AG08396 (cell line): Measurements from ENCODE around the gene USO1.
"Not testable (repeated sequence)": the region's sequence is repeated elsewhere in the genome, so short reads cannot be mapped to it uniquely, and the experiment has no call there.

Experiments
- DNase-seq: peaks from one replicate; pipeline ENCODE4 v3.0.0; 2012; ENCODE audit warnings: low spot score, mixed read lengths

The USO1 gene

GRCh38 chr4:75771607-75772006 lies 47.2 kb downstream of the USO1 start:
- no peak for DNase-seq

DNA sequence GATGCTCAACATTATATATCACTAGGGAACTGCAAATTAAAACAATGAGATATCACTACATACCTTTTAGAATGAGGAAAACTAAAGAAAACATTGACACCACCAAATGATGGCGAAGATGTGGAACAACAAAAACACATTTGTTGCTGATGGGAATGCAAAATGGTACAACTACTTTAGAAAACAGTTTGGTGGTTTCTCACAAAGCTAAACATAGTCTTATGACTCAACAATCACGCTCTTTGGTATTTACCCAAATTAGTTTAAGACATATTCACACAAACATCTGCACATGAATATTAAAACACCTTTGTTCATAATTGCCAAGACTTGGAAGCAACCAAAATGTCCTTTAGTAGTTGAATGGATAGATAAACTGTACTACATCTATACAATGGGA lies 53.2 kb downstream of the USO1 start:
- no peak for DNase-seq

- DNase-seq = no peak
Measured at GRCh38 chr4:75779105-75779757, 54.9 kb downstream of the USO1 start.

GRCh38 chr4:75781305-75781704 lies 56.9 kb downstream of the USO1 start:
- DNase-seq = no peak

DNA sequence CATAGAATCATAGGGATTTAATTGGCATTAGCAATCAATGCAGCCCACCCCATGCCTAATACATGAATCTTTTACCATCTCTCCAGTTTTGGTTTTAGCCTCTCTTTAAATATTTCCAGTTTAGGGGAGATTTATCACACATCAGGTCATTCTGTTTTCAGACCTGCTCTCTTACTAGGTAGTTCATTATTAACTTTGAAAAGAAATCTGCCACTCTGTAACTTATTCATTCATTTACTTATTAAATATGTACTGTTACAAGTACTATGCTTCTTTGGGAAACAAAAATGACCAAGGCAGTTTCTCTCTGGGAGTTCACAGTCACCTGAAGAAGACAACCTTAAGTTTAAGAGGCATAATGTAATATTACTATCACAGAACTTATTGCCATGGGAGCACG lies 62.1 kb downstream of the USO1 start:
- DNase-seq = no peak

GRCh38 chr4:75786938-75787337 lies 62.6 kb downstream of the USO1 start:
- no peak for DNase-seq

DNA sequence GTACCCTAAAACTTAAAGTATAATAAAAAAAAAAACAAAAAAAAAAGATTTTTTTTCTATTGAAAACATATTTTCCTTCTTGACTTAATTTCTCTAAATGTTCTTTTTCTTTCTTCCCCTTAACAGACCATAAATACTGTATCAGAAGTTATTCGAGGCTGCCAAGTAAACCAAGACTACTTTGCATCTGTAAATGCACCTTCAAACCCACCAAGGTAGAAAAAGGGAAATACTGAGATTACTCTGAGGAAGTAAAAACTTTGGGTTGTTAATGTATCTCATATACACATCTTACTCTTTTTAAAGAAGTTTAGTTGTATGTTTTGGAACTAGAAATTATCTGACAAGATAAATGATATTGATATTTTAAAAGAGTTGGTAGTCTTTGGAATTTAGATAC lies 65.6 kb downstream of the USO1 start:
- no peak for DNase-seq

DNA sequence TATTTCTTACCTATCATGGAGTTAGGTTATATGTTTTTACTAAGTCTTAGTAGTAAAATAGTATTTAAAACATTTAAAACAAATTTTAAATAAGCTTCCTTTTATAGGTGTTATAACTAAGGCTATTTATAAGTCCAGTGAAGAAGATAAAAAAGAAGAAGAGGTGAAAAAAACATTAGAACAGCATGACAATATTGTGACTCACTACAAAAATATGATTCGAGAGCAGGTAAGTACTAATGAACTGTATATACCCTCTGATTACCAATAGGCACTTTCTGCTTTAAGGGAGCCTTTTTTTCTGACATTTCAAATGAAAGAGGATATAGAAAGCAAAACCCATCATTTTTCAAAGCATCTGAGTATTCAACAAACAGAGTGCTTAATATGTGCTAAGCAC lies 76.6 kb downstream of the USO1 start:
- DNase-seq = no peak

GRCh38 chr4:75806035-75806434 lies 81.7 kb downstream of the USO1 start:
- DNase-seq = not testable (repeated sequence)

DNA sequence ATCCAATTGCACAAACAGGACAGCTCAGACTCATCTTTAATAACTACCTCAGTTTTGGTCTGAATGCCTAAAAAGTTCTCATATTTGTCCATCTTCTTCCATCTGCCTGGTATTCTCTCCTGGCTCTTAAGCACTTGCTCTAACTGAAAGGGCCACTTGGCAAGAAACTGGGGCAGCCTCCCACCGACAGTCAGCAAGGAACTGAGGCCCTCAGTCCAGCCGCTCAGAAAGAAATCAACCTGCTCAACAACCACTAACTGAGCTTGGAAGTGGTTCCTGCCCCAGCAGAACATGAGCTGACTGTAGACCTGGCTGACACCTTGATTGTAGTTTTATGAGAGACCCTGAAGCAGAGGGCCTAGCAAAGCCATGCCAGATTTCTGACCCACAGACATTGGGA lies 93.5 kb downstream of the USO1 start:
- no peak for DNase-seq

DNA sequence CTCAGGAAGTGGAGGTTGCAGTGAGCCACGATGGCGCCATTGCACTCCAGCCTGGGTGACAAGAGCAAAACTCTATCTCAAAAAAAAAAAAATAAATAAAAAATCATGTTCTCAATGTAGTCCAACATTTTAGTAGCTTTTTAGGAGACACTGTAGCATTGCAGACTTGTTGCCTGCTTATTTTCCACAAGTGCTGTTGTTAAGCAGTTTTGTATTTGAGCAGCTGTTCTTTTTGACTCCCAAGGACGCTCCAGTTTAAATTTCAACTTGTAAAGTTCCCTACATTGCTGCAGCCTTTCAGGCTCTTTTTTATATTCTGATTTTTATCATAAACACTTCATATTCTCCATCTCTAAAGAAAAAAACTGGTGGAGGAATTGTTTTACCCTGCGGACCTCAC lies 94.7 kb downstream of the USO1 start:
- no peak for DNase-seq

DNA sequence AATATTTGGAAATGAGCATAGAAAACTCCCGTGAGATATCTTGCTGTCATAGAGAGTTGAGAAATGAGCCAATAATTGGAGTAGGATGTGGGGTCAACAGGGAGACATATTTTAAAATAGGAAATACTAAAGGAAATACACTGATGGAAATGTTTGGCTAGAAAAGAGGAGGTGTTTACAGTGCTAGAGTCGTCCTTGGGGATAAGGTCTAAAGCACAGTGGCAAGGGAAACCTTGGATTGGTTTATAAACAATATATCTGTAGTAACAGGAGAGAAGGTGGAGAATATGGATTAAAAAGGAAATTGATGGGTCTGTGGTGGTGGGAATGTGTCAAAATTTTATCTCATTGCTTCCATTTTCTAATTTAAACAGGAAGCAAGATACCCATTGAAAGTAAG lies 95.8 kb downstream of the USO1 start:
- DNase-seq = no peak

- no peak for DNase-seq
Measured at GRCh38 chr4:75820676-75821075, 96.3 kb downstream of the USO1 start.

DNA sequence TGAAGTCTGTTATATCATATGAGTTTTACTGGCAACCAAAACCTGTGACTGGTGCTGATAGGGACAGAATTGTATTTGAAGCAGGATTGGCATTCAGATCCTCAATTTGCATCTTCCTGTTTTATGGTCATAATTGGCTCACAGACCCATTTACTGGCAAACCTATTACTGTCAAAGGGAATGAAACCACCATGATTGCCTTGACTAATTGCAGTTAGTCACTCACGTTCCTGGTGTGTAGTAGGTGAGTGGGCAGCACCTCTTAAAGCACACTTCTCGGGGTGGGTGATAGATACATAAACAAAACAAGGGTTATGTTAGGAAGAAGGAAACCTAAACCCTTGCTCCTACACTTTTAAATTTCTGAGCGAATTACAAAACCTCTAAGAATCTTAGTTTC lies 96.8 kb downstream of the USO1 start:
- no peak for DNase-seq

GRCh38 chr4:75821966-75822365 lies 97.6 kb downstream of the USO1 start:
- peak; percentile 10 for DNase-seq

DNA sequence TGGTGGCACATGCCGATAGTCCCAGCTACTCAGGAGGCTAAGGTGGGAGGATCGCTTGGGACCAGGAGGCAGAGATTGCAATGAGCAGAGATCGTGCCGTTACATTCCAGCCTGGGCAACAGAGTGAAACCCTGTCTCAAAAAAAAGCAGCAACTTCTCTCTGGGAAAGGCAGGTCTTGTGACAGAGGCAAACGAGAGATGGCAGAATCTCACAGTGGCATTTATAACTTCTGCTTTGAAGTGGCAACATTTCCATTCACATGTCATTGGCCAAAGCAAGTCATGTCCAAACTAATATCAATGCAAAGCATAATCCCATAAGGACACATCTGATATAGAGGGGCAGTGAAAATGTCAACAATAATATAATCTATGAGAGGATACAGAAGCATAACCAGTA lies 98.0 kb downstream of the USO1 start:
- no peak for DNase-seq

- DNase-seq = no peak
Measured at GRCh38 chr4:75823812-75824211, 99.4 kb downstream of the USO1 start.

GRCh38 chr4:75830906-75831305 lies 106.5 kb downstream of the USO1 start:
- no peak for DNase-seq

DNA sequence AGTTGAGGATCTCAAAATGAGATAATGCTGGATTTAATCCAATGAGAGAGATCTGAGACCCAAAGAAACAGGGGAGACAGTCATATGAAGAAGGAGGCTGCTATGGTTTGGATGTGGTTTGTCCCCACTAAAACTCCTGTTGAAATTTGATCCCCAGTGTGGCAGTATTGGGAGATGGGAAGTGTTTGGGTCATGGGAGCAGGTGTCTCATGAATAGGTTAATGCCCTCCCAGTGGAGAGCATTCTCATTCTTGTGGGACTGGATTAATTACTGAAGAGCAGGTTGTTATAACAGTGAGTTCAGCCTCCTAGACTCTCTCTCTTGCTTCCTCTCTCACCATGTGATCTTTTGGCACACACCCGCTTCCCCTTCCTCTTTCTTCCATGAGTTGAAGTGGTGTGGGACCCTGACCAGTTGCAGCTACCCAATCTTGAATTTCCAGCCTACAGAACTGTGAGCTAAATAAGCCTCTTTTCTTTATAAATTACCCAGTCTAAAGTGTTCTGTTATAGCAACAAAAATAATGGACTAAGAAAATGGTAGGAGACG lies 107.6 kb downstream of the USO1 start:
- DNase-seq = no peak

DNA sequence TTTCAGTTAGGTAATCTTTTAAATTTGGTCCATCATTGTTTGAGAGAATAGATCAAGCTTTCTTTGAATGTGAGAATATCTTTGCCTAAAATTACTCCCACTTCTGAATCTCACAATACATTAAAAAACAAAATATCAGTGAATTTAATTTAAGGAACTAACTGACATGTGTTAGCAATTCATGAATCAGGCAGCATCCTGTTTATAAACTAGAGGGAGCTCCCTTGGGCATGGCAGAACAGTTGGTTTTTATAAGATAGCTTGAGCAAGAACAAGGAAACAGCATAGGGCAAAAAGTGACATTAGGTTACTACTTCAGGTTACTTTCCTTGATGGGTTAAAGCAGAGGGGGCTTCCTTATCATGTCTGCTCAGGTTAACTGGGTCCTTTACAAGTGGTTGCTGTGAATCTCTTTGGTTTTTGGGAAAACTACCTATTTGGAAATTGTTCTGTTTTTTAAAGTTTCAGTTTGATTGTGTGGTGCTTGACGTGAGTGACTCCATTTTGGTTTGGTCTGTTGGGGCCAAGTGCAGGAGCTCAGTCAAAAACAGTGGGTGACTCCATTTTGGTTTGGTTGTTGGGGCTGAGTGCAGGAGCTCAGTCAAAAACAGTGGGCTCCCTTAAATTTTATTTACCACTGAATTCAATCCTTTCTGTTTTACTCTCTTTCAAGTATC lies 109.9 kb downstream of the USO1 start:
- DNase-seq = no peak

- no peak for DNase-seq
Measured at GRCh38 chr4:75834772-75835154, 110.4 kb downstream of the USO1 start.

DNA sequence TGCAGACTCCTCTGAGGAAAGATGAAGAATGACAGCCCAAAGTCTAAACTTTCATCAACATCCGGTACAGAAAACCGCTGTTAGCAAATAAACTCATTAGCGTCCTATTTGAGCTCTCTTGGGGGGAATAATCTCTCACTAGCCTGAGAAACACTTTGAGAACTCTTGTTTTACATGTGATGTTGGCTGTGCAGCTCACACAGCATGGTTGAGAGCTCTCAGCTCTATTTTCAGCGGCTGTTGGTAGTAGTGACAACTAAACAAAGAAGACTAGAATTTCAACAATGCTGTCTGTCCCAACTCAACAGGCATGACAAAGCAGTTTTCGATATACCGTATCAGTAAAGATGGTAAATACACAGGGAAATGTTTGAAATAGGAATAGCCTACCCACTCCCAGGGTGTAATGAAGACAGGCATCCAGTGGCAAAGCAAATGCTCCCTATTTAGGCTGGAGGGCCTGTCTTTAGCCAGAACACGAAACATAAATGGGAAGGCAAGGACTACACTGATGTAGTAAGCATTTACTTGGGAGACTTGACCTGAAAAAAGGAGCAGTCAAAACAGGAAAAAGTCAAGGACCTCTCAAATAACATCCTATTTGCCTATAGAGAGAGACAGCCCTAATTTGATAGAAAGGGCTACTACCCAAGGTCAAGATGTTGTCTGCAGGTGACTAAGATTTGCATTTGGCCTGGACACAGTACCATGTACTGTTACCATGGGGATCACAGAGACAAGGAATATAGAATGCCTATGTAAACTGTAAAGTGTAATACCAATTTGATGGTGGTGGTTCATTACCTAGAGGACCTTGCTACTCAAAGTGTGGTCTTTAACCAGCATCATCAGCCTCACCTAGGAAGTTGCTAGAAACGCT lies 117.5 kb downstream of the USO1 start:
- no peak for DNase-seq

DNA sequence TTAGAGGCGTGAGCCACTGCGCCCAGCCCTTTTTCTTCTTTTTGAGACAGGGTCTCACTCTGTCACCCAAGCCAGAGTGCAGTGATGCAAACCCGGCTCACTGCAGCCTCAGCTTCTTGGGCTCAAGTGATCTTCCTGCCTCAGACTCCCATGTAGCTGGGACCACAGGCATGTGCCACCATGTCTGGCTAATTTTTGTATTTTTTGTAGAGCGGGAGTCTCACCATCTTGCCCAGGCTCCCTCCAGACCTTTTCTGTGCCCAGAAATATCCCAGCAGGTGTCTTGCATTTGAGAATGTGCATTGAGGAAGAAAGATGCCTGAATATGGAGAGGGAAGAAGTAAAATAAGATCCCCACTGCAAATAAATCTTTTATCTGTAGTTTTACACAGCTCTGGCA lies 119.2 kb downstream of the USO1 start:
- no peak for DNase-seq
